Right lung (tissue), 5 donors: ENCODE measurements around the gene ABCB4. TPM values are rescaled to one million over a fixed set of nuclear protein-coding genes. Genes with fewer than 3 reads are reported as not detected.
"Not testable (repeated sequence)": the region's sequence is repeated elsewhere in the genome, so short reads cannot be mapped to it uniquely, and the experiment has no call there.

Source experiments
- DNase-seq, 2 donors: peaks; one replicate each; pipeline ENCODE4 v3.0.0-alpha.2; 2013
- polyA plus RNA-seq, 5 donors: library from polyadenylated mRNA; unstranded; fragments of 120-200 nt; gene quantifications; one replicate each; pipeline versions ENCODE4 v1.2.1 to v1.2.3, GENCODE V29; 2013; ENCODE audit warnings: inconsistent platforms in 1 of 5, low replicate concordance in 1 of 5; ENCODE audit not compliant: insufficient read length in 5 of 5, insufficient read depth in 1 of 5

Gene ABCB4
- polyA plus RNA-seq, 5 donors, result 0.72 to 1.2 (median 0.84) TPM

DNA sequence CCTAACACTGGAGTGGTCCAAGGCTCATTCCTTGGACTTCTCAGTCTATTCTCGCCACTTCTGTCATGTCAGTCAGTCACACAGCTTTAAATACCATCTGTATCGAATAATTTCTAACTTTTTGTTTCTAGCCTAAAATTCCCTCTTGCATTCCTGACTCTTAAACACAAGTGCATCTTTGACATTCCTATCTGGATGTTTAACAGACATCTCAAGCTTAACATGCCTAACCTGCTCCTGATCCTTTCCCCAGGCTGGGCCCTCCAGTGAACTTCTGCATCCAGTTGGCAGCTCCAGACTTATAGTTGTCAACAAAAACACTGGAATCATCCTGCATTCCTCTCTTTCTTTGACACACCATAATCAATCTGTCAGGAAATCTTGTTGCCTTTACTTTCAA is 4.5 kb upstream of the ABCB4 start:
- DNase-seq, result no peak

DNA sequence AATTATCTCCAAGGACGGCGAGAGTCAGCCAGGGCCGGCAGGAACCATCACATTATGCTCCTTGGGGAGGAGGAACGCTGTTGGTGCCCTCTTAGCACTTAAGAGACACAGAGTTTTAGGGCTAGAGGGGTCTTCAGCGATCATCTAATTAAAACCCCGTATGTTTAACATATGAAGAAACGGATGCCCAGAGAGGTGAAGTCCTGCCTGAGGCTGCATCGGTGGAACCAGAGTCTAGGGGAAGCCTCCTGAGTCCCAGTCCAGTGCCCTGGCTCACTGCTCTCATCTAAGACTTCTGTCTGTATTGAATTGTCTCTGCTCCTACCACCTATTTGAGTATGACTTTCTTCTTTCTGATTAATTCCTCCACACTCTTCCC is 688 bp upstream of the ABCB4 start:
- no peak for DNase-seq

DNA sequence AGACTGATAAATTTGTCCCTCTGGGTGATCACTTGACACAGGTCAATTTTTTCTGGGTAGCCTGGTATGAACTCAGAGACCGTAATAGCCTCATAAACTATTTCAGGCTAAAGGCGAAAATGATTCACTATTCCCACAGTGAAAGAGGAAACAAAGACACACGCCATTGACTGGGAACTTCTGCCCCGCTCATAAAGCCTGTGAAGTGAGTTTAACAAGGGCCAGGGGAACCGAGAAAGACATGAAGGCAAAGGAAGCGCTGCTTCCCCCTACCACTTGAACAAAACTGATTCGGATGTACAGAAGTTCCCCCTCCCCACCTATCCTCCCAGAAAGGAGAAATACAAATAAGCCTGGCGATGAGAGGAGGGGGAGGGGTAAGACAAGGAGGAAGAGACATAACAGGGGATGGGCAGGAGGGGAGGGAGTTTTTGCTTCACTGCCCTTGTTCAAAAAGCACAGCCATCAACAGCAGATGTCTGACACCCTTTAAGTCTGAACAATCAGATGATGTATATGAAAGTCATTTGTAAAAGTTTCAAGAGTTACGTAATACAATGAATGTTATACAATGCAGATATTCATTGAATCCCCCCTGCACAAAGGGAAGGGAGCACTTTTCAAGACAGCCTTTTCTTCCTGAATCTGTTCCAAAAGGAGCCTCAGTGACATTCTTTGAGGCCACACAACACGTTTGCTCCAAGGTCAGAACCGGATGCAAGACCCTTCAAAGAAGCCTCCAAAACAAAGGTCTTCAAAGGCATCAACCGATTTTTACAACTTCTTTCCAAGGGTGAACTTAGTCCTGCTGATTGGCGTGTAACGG is 734 bp downstream of the ABCB4 start:
- no peak for DNase-seq

DNA sequence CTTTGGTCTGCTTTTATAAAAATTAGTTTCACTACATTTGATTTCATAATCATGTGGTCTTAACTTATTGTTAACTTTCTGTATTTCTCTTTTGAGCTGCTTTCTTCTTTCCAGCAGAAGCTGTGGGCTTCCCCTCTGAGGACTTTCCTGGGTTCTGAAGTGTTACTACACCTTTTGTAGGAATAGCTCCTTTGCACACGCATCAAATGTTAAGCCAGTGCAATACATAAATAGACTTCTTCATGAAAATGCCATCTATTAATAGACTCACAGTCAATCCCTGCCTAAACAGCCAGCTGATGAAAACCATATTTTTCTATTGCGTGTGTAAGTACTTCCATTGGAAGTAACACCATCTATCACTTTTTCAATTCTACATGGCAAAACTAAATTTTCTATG is 1.5 kb downstream of the ABCB4 start:
- DNase-seq, result no peak

DNA sequence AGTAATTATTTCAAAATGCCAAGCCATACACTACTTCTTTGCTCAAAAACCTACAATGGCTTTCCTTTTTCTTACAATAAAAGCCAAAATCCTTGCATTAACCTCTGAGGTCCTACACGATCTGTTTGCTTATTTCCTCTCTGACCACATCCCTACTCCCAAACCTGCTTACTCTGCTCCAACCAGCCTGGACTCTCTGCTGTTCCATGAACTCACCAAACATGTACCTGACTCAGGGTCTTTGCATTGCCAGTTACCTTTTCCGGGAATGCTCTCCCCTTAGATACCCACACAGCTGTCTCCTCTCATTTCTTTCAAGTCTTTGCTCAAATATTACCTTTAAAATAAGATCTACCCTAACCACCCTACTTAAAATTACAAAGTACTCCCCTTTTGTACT is 2.3 kb downstream of the ABCB4 start:
- no peak for DNase-seq

DNA sequence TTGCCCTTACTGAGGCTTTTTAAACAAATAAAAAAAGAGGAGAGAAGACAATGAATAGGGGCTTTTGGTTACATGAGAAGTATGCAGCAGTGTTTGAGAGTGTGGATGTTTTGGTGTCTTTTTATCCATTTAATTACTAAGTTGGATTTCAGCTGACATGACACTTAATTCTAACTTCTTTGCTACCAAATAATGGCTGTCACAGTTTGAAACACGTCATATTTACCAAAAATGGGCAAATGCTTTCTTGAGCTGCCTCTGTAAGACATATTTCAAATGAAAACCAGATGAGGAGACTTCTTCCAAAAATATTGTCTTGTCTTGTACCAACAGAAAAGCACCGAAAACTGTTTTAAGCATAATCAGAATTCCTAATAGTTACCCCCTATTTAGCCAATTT is 4.0 kb downstream of the ABCB4 start:
- no peak for DNase-seq

DNA sequence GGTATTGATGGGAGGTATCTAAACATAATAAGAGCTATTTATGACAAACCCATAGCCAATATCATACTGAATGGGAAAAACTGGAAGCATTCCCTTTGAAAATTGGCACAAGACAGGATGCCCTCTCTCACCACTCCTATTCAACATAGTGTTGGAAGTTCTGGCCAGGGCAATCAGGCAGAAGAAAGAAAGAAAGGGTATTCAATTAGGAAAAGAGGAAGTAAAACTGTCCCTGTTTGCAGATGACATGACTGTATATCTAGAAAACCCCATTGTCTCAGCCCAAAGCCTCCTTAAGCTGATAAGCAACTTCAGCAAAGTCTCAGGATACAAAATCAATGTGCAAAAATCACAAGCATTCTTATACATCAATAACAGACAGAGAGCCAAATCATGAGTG is 6.3 kb downstream of the ABCB4 start:
- DNase-seq, result not testable (repeated sequence)

DNA sequence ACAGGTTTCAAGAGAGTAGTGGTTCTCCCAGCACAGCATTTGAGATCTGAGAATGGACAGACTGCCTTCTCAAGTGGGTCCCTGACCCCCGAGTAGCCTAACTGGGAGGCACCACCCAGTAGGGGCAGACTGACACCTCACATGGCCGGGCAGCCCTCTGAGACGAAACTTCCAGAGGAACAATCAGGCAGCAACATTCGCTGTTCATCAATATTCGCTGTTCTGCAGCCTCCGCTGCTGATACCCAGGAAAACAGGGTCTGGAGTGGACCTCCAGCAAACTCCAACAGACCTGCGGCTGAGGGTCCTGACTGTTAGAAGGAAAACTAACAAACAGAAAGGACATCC is 10.0 kb downstream of the ABCB4 start:
- DNase-seq, result not testable (repeated sequence)

DNA sequence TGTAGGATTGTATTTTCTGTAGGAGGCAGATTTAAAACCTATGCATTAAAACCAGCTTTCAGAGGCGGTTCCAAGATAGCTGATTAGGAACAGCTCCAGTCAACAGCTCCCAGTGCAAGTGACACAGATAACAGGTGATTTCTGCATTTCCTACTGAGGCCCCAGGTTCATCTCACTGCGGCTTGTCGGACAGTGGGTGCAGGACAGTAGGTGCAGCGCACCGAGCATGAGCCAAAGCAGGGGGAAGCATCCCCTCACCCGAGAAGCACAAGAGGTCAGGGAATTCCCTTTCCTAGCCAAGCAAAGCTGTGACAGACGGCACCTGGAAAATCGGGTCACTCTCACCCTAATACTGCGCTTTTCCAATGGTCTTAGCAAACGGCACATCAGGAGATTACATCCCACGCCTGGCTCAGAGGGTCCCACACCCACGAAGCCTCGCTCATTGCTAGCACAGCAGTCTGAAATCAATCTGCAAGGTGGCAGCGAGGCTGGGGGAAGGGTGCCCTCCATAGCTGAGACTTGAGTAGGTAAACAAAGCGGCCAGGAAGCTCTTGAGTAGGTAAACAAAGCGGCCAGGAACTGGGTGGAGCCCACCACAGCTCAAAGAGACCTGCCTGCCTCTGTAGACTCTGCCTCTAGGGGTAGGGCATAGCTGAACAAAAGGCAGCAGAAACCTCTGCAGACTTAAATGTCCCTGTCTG is 10.5 kb downstream of the ABCB4 start:
- DNase-seq, result not testable (repeated sequence)

DNA sequence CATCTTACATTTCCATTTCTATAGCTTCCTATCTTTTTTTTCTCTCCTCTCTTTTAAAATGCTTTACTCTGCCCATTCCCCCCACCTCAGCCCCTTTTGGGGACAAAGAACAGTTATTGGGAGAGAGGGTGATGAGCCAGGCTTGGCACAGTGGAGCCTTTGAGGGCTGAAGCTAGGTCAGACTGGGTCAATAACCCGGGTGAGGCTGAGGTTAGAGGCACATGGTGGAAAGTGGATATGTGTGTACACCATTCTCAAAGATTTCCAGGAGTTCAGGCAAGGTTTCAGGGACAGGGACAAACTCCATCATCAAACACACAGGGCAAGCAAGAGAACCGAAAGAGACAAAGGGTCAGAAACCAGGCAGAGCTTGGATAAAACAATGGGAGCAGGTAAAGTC is 11.5 kb downstream of the ABCB4 start:
- DNase-seq, result no peak

DNA sequence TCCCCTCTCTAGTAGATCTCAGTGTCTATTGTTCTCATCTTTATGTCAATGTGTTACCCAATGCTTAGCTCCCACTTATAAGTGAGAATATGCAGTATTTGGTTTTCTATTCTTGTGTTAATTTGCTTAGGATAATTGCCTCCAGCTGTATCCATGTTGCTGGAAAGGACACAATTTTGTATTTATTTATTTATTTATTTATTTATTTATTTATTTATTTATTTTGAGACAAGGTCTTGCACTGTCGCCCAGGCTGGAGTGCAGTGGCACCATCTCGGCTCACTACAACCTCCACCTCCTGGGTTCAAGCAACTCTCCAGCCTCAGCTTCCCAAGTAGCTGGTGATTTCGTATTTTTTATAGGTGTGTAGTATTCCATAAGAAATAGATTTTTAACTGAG is 15.0 kb downstream of the ABCB4 start:
- not testable (repeated sequence) for DNase-seq

DNA sequence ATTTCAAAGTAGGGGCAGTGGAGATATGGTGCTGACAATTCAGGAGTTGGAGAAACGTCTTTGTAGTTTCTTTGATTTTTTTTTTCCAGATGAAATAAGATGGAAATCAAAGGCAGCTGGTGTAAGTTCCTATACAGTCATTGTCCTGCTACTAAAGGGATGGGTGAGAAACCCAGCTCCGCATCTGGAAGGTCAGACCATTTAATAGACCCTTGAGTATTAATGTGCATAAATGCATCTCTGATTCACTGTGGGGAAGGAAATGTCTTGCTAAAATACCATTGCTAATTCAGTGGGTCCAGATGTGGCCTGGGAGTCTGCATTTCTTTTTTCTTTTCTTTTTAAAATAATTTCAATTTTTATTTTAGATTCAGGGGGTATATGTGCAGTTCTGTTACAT is 15.5 kb downstream of the ABCB4 start:
- DNase-seq, result no peak

DNA sequence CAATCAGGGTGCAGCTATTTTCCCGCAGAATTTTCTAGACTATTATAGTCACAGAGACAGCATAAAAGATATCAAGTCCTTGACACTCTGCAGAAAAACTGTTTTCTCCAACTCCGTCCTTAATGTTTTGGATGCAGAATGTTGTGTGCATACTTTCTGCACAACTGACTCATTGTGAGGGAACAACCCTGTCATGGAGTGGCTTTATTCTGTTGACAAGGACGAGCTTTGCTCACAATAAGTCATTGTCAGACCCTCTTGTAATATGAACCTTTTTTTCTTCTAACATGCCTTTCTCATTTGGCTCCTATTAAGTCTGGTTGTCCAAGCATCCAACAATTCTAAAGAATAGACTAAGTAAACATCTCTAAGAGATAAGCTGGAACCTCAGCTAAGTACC is 17.3 kb downstream of the ABCB4 start:
- DNase-seq, result no peak

DNA sequence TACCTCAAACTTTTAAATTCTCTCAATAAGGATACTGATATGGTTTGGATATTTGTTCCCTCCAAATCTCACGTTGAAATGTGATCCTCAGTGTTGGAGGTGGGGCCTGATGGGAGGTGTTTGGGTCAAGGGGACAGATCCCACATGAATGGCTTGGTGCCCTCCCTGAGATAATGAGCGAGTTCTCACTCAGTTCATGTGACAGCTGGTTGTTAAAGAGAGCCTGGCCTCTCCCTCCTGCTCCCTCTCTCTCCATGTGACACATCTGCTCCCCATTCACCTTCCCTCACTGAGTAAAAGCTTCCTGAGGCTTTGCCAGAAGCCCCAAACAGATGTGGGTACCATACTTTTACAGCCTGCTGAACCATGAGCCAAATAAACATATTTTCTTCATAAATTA is 19.2 kb downstream of the ABCB4 start:
- no peak for DNase-seq

DNA sequence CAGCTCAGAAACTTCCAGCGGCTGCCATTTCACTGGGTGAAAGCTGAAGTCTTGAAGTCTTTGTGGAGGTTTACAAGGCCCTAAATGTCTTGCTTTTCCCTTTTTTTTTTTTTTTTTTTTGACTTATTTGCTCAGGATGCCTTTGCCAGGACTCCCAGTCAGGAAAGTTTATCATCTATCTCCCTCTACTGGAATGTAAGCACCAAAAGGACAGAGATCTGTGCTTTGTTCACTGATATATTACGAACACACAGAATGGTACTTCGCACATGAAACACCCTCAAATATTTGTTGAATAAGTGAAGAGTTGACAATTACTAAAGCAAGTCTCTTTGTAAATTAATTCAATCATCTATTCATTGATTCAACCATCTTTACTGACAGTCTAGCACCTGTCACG is 23.2 kb downstream of the ABCB4 start:
- no peak for DNase-seq

DNA sequence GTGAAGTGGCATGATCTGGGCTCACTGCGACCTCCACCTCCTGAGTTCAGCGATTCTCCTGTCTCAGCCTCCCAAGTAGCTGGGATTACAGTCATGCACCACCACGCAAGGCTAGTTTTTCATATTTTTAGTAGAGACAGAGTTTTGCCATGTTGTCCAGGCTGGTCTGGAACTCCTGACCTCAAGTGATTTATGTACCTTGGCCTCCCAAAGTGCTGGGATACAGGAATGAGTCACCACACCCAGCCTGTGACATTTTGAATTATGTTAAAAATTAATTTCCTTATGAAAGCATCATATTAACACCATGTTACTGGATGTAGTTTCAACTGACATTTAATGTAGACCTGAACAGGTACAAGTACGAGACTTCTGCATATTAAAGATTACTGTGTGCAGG is 24.3 kb downstream of the ABCB4 start:
- no peak for DNase-seq

DNA sequence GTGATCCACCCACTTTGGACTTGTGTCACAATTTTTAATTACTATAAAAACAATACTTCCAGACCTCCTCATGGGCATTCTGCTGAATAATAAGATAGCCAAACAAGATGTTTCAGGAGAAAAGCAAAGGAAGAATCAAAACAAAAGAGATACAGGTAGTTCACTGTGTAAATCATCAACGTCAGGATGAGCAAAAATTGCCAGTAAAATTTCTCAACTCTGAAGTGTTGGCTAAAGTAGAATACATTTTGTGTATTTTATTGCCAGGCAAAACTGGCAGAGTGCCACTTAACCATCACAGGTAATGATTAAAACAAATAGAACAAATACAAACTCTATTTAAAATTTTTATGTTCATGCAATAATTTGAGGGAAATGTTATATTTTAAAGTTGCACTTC is 24.8 kb downstream of the ABCB4 start:
- DNase-seq, result no peak

DNA sequence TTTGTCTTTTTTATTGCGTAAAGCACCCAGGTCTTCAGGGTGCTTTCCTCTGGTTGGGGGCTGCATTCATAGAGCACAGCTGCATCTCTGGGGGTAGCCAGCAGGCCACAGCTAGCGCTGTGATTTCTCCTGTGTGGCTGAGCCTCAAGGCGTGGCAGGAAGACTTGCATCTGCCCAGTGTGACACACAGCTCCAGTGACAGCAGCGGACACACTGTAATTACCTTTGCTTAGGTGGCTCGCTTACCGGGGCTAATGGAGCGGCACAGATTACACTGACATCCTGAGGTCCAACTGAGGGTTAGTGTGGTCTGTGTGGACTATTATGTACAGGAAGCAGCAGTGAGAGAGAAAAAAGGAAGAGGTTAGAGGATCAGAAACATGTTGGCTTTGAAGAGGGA is 27.1 kb downstream of the ABCB4 start:
- no peak for DNase-seq

DNA sequence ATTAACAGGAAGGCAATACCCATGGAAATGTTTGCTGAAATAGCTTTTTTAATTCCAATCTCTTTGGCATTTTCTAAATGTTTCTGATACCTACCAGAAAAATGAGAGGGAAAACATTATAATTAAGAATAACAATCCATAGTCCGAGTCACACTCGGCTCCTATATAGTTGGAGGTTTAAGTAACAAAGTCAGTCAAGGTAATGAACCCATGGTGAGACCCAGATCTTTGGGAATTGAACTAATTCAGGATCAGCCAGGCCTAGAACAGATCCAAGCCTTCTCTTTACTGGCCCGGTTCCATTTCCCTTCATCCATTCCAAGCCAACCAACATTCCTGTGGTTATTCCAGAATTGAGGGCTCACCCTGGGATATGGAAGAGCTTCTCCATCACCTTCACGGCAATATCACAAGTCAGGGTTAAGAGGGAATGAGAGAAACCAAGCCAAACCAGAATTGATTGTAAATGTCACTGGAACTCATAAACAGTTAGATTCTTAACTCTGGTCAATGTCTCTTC is 28.3 kb downstream of the ABCB4 start:
- no peak for DNase-seq

DNA sequence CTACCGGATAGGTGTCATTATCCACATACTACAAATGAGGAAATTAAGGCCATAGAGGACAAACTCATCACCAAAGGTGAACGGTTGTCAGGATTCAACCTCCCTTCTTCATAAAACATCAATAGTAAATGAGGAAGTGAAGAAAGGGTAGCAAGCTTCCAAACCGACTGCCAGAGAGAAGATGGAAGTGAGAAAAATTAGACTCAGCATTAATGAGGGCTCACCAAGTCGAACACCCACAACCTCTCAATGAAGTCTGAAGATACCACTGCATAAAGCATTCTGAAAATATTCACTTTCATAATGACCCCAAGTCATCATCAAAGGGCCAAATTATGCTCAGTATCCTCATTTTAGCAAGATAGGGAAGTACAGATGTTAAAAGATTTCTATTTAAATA is 29.6 kb downstream of the ABCB4 start:
- no peak for DNase-seq

DNA sequence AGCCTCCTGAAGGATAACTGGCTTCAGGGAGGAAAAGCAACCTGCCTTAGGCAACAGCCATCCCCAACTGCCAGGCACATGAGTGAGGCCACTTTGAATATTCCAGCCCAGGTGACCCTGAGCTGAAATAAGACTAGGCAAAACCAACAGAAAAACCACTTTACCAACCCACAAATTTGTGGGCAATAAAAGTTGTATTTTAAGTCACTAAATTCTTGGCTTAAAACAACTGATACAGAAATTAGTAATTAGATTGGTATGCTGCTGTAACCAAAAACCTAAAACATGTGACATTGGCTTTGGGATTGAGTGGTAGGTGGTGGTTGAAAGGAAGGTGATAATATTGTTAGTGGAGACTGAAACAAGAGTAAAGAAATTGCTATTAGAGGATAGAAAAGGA is 39.9 kb downstream of the ABCB4 start:
- no peak for DNase-seq

DNA sequence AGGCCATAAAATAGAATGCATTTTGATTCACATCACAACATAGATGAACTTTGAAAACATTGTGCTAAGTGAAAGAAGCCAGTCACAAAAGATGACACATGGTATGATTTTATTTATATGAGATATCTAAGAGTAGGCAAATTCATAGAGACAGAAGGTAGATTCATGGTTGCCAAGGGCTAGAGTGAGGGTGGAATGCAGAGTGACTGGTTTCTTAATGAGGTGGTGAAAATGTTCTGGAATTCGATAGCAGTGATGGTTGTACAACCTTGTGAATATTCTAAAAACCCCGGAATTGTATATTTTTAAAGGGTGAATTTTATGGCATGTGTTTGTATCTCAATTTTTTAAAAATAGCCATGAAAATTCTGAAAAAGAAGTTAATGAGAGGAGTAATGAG is 42.9 kb downstream of the ABCB4 start:
- DNase-seq, result no peak

DNA sequence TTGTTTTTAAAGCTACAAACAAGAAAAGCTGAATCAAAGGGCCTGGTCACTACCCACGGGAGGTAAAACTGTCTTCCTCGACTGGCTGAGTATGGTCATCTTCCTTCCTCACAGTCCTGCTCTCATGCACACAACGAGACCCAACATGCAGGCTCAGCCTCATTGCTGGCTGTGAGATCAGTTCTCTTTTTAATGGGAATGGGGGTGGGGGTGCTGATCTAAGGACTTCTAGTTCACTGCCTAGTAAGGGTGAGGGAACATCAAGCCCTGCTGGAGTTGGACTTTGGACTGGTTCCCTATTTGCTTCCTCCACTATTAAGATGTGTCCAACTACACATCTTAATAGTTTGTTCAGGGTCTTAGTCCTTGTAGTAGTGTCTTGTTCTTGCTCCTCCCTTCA is 48.2 kb downstream of the ABCB4 start:
- no peak for DNase-seq

DNA sequence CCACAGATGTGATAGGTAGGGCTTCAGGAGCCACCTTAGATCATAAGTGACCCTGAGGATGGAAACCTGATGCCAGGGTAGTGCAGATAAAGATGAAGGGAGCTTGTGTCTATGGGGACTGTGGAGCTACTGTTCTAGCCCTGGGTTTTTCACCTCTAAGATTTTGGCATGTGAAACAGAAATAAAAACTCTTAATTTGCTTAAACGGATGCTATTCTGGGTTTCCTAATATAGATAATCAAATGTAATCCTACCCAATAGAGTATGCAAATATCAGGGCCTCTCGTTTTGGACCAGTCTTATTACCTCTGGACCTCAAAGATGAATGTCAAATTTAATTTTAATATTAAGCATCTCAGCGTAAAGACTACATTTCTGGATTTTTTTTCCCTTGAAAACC is 49.3 kb downstream of the ABCB4 start:
- DNase-seq, result no peak
